Activated CD4-positive, alpha-beta T cell treated with anti-CD3 and anti-CD28 coated beads, Interleukin-2, Interleukin-4, amounts not matched to agents 100 ng/mL and 50 ng/mL, durations not matched to agents 16 hours and 8 hours (primary cell): Measurements from ENCODE around the gene CAMK2D.
A peak's percentile ranks its signal among the peaks of the same experiment; 100 is the strongest.
"Not testable (repeated sequence)": the region's sequence is repeated elsewhere in the genome, so short reads cannot be mapped to it uniquely, and the experiment has no call there.

Experiments
- DNase-seq: peaks from one replicate; pipeline ENCODE4 v3.0.0-alpha.2; 2020; ENCODE audit warnings: low spot score

CAMK2D gene

GRCh38 chr4:113761620-113762185 lies at the start of gene CAMK2D:
CAMK2D (minus strand) TSS chr4:113761738; CDS start chr4:113761068, 670 bp downstream.
- peak; percentile 88 for DNase-seq

- DNase-seq, result no peak
These were observed 49.4 kb upstream of the CAMK2D start for GRCh38 chr4:113810906-113811305.

GRCh38 chr4:113809311-113809710 lies 47.8 kb upstream of the CAMK2D start:
- no peak for DNase-seq

GRCh38 chr4:113806850-113807249 lies 45.3 kb upstream of the CAMK2D start:
- no peak for DNase-seq

- no peak for DNase-seq
These were observed 40.3 kb upstream of the CAMK2D start for GRCh38 chr4:113801882-113802281.

- not testable (repeated sequence) for DNase-seq
These were observed 34.8 kb upstream of the CAMK2D start for GRCh38 chr4:113796381-113796780.

GRCh38 chr4:113790478-113790877 lies 28.9 kb upstream of the CAMK2D start:
- DNase-seq, result no peak

GRCh38 chr4:113788888-113789287 lies 27.4 kb upstream of the CAMK2D start:
- no peak for DNase-seq

GRCh38 chr4:113785781-113786180 lies 24.2 kb upstream of the CAMK2D start:
- no peak for DNase-seq

GRCh38 chr4:113784497-113785250 lies 23.1 kb upstream of the CAMK2D start:
- no peak for DNase-seq

GRCh38 chr4:113783701-113784100 lies 22.2 kb upstream of the CAMK2D start:
- no peak for DNase-seq

GRCh38 chr4:113783289-113783688 lies 21.8 kb upstream of the CAMK2D start:
- no peak for DNase-seq

GRCh38 chr4:113781439-113782040 lies 20.0 kb upstream of the CAMK2D start:
- peak; percentile 27 for DNase-seq

- no peak for DNase-seq
These were observed 15.1 kb upstream of the CAMK2D start for GRCh38 chr4:113776679-113777078.

- no peak for DNase-seq
These were observed 14.5 kb upstream of the CAMK2D start for GRCh38 chr4:113776016-113776415.

- DNase-seq, result no peak
These were observed 12.2 kb upstream of the CAMK2D start for GRCh38 chr4:113773756-113774155.

- no peak for DNase-seq
These were observed 11.5 kb upstream of the CAMK2D start for GRCh38 chr4:113773014-113773413.

GRCh38 chr4:113772319-113772718 lies 10.8 kb upstream of the CAMK2D start:
- DNase-seq, result no peak

- no peak for DNase-seq
These were observed 8.2 kb upstream of the CAMK2D start for GRCh38 chr4:113769744-113770143.

GRCh38 chr4:113768952-113769351 lies 7.4 kb upstream of the CAMK2D start:
- no peak for DNase-seq

- no peak for DNase-seq
These were observed 5.3 kb upstream of the CAMK2D start for GRCh38 chr4:113766882-113767281.

GRCh38 chr4:113764720-113765264 lies 3.3 kb upstream of the CAMK2D start:
- no peak for DNase-seq

GRCh38 chr4:113763923-113764322 lies 2.4 kb upstream of the CAMK2D start:
- DNase-seq, result not testable (repeated sequence)
